Measurements from ENCODE around the gene CD52. TPM values are rescaled to one million over a fixed set of nuclear protein-coding genes. Genes with fewer than 3 reads are reported as not detected.
"Not testable (repeated sequence)": the region's sequence is repeated elsewhere in the genome, so short reads cannot be mapped to it uniquely, and the experiment has no call there.

Gene CD52
- total RNA-seq, 2 experiments from 2014 or later = 1,078 to 1,088 TPM

GRCh38 chr1:26287033-26287711, 30.6 kb upstream of the CD52 start:
- no peaks in the 10 kb centered on the region for H3K9me3 Mint-ChIP-seq
- DNase-seq = peak; percentile 79
- H3K27ac Mint-ChIP-seq = peak overlapping the region; percentile 99
- no peaks in the 10 kb centered on the region for H3K27me3 Mint-ChIP-seq
- H3K4me1 Mint-ChIP-seq = peaks cover 80% of the 10 kb centered on the region
- POLR2A ChIA-PET = interaction anchor here (0.5 to 20.6 kb wide), 9 partner anchors 7 to 409 kb away, joined by 3 to 1079 read pairs (median 7); partner anchors contain the start of genes ARID1A, CD52, DHDDS and SH3BGRL3
- H3K4me3 Mint-ChIP-seq = peak overlapping the region; percentile 74
- ATAC-seq (ENCODE audit: low read depth) = peak; percentile 43
- peaks cover 9% of the 10 kb centered on the region for H3K36me3 Mint-ChIP-seq

GRCh38 chr1:26287811-26288210, 29.9 kb upstream of the CD52 start:
- ATAC-seq (ENCODE audit: low read depth) = no peak
- peaks cover 76% of the 10 kb centered on the region for H3K4me1 Mint-ChIP-seq
- POLR2A ChIA-PET = interaction anchor here (1.0 to 20.6 kb wide), 9 partner anchors 7 to 144 kb away, joined by 3 to 1079 read pairs (median 9); partner anchors contain the start of genes CD52, DHDDS, SH3BGRL3 and UBXN11
- DNase-seq = no peak
- peaks cover 9% of the 10 kb centered on the region for H3K36me3 Mint-ChIP-seq
- no peaks in the 10 kb centered on the region for H3K9me3 Mint-ChIP-seq
- peak overlapping the region; percentile 99 for H3K27ac Mint-ChIP-seq
- H3K27me3 Mint-ChIP-seq = no peaks in the 10 kb centered on the region
- peak overlapping the region; percentile 74 for H3K4me3 Mint-ChIP-seq

GRCh38 chr1:26288311-26288941, 29.3 kb upstream of the CD52 start:
- ATAC-seq (ENCODE audit: low read depth) (peak; percentile 15), DNase-seq (peak; percentile 62)
- no peaks in the 10 kb centered on the region for H3K27me3 Mint-ChIP-seq
- no peaks in the 10 kb centered on the region for H3K9me3 Mint-ChIP-seq
- peak overlapping the region; percentile 99 for H3K27ac Mint-ChIP-seq
- POLR2A ChIA-PET = interaction anchor here (0.6 to 20.6 kb wide), 18 partner anchors 8 to 162 kb away, joined by 3 to 1079 read pairs (median 6); partner anchors contain the start of genes CD52, DHDDS, SH3BGRL3 and UBXN11
- peaks cover 9% of the 10 kb centered on the region for H3K36me3 Mint-ChIP-seq
- peak overlapping the region; percentile 74 for H3K4me3 Mint-ChIP-seq
- H3K4me1 Mint-ChIP-seq = peaks cover 72% of the 10 kb centered on the region

- no peaks in the 10 kb centered on the region for H3K9me3 Mint-ChIP-seq
- POLR2A ChIA-PET = interaction anchor here (0.6 to 20.6 kb wide), 18 partner anchors 8 to 409 kb away, joined by 3 to 1079 read pairs (median 6); partner anchors contain the start of genes CD52, DHDDS, SH3BGRL3 and UBXN11
- ATAC-seq (ENCODE audit: low read depth) = peak; percentile 27
- H3K36me3 Mint-ChIP-seq = peaks cover 9% of the 10 kb centered on the region
- H3K4me3 Mint-ChIP-seq = peak overlapping the region; percentile 74
- peaks cover 66% of the 10 kb centered on the region for H3K4me1 Mint-ChIP-seq
- peak; percentile 69 for DNase-seq
- H3K27ac Mint-ChIP-seq = peak overlapping the region; percentile 99
- no peaks in the 10 kb centered on the region for H3K27me3 Mint-ChIP-seq
These were observed 28.3 kb upstream of the CD52 start for GRCh38 chr1:26289158-26290059.

GRCh38 chr1:26290122-26290881, 27.5 kb upstream of the CD52 start:
- ATAC-seq (ENCODE audit: low read depth) (peak; percentile 4), DNase-seq (no peak)

GRCh38 chr1:26290882-26291261, 26.9 kb upstream of the CD52 start:
- Mint-ChIP-seq H3K4me1 (peaks cover 57% of the 10 kb centered on the region), H3K4me3 (peak overlapping the region; percentile 74), H3K27ac (peak overlapping the region; percentile 99), H3K36me3 (peaks cover 9% of the 10 kb centered on the region), H3K27me3 (no peaks in the 10 kb centered on the region), H3K9me3 (no peaks in the 10 kb centered on the region)
- POLR2A ChIA-PET = interaction anchor here (2.7 to 20.6 kb wide), 5 partner anchors 9 to 83 kb away, joined by 10 to 1079 read pairs (median 38); partner anchors contain the start of genes CD52, SH3BGRL3 and UBXN11
- no peak for DNase-seq
- no peak for ATAC-seq (ENCODE audit: low read depth)

More at GRCh38 chr1:26290122-26290881, 27.5 kb upstream of the CD52 start:
- Mint-ChIP-seq H3K27me3 (no peaks in the 10 kb centered on the region), H3K4me1 (peaks cover 57% of the 10 kb centered on the region), H3K27ac (peak overlapping the region; percentile 99), H3K9me3 (no peaks in the 10 kb centered on the region), H3K4me3 (peak overlapping the region; percentile 74), H3K36me3 (peaks cover 7% of the 10 kb centered on the region)
- POLR2A ChIA-PET = interaction anchor here (1.0 to 20.6 kb wide), 7 partner anchors 7 to 408 kb away, joined by 3 to 1079 read pairs (median 22); partner anchors contain the start of genes CD52, SH3BGRL3 and UBXN11

- Mint-ChIP-seq H3K4me1 (peaks cover 54% of the 10 kb centered on the region), H3K36me3 (peaks cover 13% of the 10 kb centered on the region), H3K4me3 (no peak overlapping the region), H3K27me3 (no peaks in the 10 kb centered on the region), H3K27ac (peak overlapping the region; percentile 99), H3K9me3 (no peaks in the 10 kb centered on the region)
- POLR2A ChIA-PET = interaction anchor here (4.3 to 20.6 kb wide), 3 partner anchors 9 to 25 kb away, joined by 22 to 1079 read pairs (median 38); partner anchors contain the start of genes CD52, SH3BGRL3 and UBXN11
- no peak for DNase-seq
- no peak for ATAC-seq (ENCODE audit: low read depth)
These were observed 26.3 kb upstream of the CD52 start for GRCh38 chr1:26291433-26291832.

- peak overlapping the region; percentile 99 for H3K27ac Mint-ChIP-seq
- ATAC-seq (ENCODE audit: low read depth) = no peak
- peaks cover 13% of the 10 kb centered on the region for H3K36me3 Mint-ChIP-seq
- no peaks in the 10 kb centered on the region for H3K27me3 Mint-ChIP-seq
- peak overlapping the region; percentile 21 for H3K4me3 Mint-ChIP-seq
- H3K9me3 Mint-ChIP-seq = no peaks in the 10 kb centered on the region
- no peak for DNase-seq
- peaks cover 51% of the 10 kb centered on the region for H3K4me1 Mint-ChIP-seq
- POLR2A ChIA-PET = interaction anchor here (4.3 to 20.6 kb wide), 2 partner anchors 8 to 24 kb away, joined by 22 to 1079 read pairs; partner anchors contain the start of genes CD52 and UBXN11
These were observed 25.8 kb upstream of the CD52 start for GRCh38 chr1:26291939-26292338.

GRCh38 chr1:26292735-26293134, 25.0 kb upstream of the CD52 start:
- not testable (repeated sequence) for DNase-seq; H3K4me3 Mint-ChIP-seq; H3K27me3 Mint-ChIP-seq; H3K9me3 Mint-ChIP-seq; ATAC-seq (ENCODE audit: low read depth)
- Mint-ChIP-seq H3K27ac (peak overlapping the region; percentile 15), H3K36me3 (peaks cover 13% of the 10 kb centered on the region), H3K4me1 (peaks cover 44% of the 10 kb centered on the region)
- POLR2A ChIA-PET = interaction anchor here (20.6 kb wide), 1 partner anchor 24 kb away, joined by 1079 read pairs; the partner anchor contains the start of genes CD52 and UBXN11

- H3K4me1 Mint-ChIP-seq = peaks cover 34% of the 10 kb centered on the region
- H3K9me3 Mint-ChIP-seq = no peaks in the 10 kb centered on the region
- peaks cover 13% of the 10 kb centered on the region for H3K36me3 Mint-ChIP-seq
- no peaks in the 10 kb centered on the region for H3K27me3 Mint-ChIP-seq
- DNase-seq (no peak), ATAC-seq (ENCODE audit: low read depth) (no peak)
- POLR2A ChIA-PET = interaction anchor here (0.9 kb wide), 1 partner anchor 25 kb away, joined by 3 read pairs; no protein-coding TSS in a partner anchor
- no peak overlapping the region for H3K27ac Mint-ChIP-seq
- H3K4me3 Mint-ChIP-seq = no peak overlapping the region
These were observed 23.8 kb upstream of the CD52 start for GRCh38 chr1:26293911-26294463.

- DNase-seq = no peak
- Mint-ChIP-seq H3K9me3 (no peaks in the 10 kb centered on the region), H3K4me3 (no peak overlapping the region), H3K27me3 (no peaks in the 10 kb centered on the region), H3K4me1 (peaks cover 23% of the 10 kb centered on the region), H3K36me3 (peaks cover 13% of the 10 kb centered on the region), H3K27ac (peak overlapping the region; percentile 6)
- POLR2A ChIA-PET = interaction anchor here (0.7 to 1.1 kb wide), 3 partner anchors 8 to 22 kb away, joined by 3 to 4 read pairs (median 3); partner anchors contain the start of gene CD52
- no peak for ATAC-seq (ENCODE audit: low read depth)
These were observed 22.3 kb upstream of the CD52 start for GRCh38 chr1:26295194-26296138.

Measured in activated naive CD8-positive, alpha-beta T cell treated with anti-CD3 and anti-CD28 coated beads, Interleukin-2, amount 10 ng/mL, durations not matched to agents 7 days and 5 days (primary cell).